ENCODE results near the gene TRIM62.

The TRIM62 gene

GRCh38 chr1:33153650-33154049 lies 28.2 kb downstream of the TRIM62 start:
- Histone ChIP-seq H4K8ac (ENCODE audit: low read length) (peak overlapping the region; percentile 72), H3K79me1 (replicated peaks; ENCODE audit: low read length, poor library complexity, severe bottlenecking) (peaks cover 15% of the 10 kb centered on the region), H3K23ac (ENCODE audit: low read length in 2 of 2) (no peak overlapping the region), H4K91ac (ENCODE audit: low read length) (peak overlapping the region; percentile 34), H3K4me3 (ENCODE audit: insufficient read depth in 1 of 2, low read depth in 1 of 2, low read length in 2 of 2) (no peak overlapping the region), H2BK12ac (ENCODE audit: low read length in 2 of 2) (no peak overlapping the region), H3K27me3 (ENCODE audit: control insufficient read depth in 1 of 2, insufficient read depth in 1 of 2, low read length in 2 of 2) (no peaks in the 10 kb centered on the region), H3K9me3 (ENCODE audit: control insufficient read depth, low read length) (no peaks in the 10 kb centered on the region), H2AK5ac (ENCODE audit: low read length, severe bottlenecking) (peak overlapping the region; percentile 38), H3K4me2 (ENCODE audit: low read length, poor library complexity, severe bottlenecking) (no peak overlapping the region), H3K4ac (ENCODE audit: low read depth in 1 of 2, low read length in 2 of 2) (peak overlapping the region in 1 of 2 experiments; percentile 24), H2BK120ac (ENCODE audit: low read depth, low read length) (no peak overlapping the region), H2BK15ac (ENCODE audit: low read depth, poor library complexity, severe bottlenecking) (no peak overlapping the region), H2BK5ac (ENCODE audit: low read depth, low read length, poor library complexity, severe bottlenecking) (no peak overlapping the region), H2AFZ (ENCODE audit: low read depth, low read length) (no peak overlapping the region), H3K9ac (ENCODE audit: low read length) (no peak overlapping the region), H3K4me1 (ENCODE audit: control insufficient read depth, insufficient read depth, low read depth, low read length) (peaks cover 44% of the 10 kb centered on the region), H3K36me3 (ENCODE audit: control insufficient read depth in 1 of 2, insufficient read depth in 2 of 2, low read depth in 1 of 2, low read length in 2 of 2) (peaks cover 12 to 79% of the 10 kb centered on the region in 2 experiments), H3K18ac (ENCODE audit: low read depth in 1 of 2, low read length in 2 of 2) (peak overlapping the region in 1 of 2 experiments; percentile 64), H3K14ac (ENCODE audit: low read length in 2 of 2) (no peak overlapping the region), H3K27ac (ENCODE audit: low read length, poor library complexity, severe bottlenecking) (peak overlapping the region; percentile 58)
- no peak for DNase-seq
- WGBS: 86% methylated on average over 2 of the region's 2 CpGs

GRCh38 chr1:33152685-33153432 lies 29.0 kb downstream of the TRIM62 start:
- Histone ChIP-seq H2BK15ac (ENCODE audit: low read depth, poor library complexity, severe bottlenecking) (no peak overlapping the region), H3K79me1 (replicated peaks; ENCODE audit: low read length, poor library complexity, severe bottlenecking) (peaks cover 16% of the 10 kb centered on the region), H2AK5ac (ENCODE audit: low read length, severe bottlenecking) (peak overlapping the region; percentile 46), H4K91ac (ENCODE audit: low read length) (no peak overlapping the region), H3K9ac (ENCODE audit: low read length) (no peak overlapping the region), H3K23ac (ENCODE audit: low read length in 2 of 2) (no peak overlapping the region), H3K9me3 (ENCODE audit: control insufficient read depth, low read length) (no peaks in the 10 kb centered on the region), H3K18ac (ENCODE audit: low read depth in 1 of 2, low read length in 2 of 2) (peak overlapping the region; percentile 31 to 49), H3K27me3 (ENCODE audit: control insufficient read depth in 1 of 2, insufficient read depth in 1 of 2, low read length in 2 of 2) (no peaks in the 10 kb centered on the region), H2BK5ac (ENCODE audit: low read depth, low read length, poor library complexity, severe bottlenecking) (no peak overlapping the region), H2BK12ac (ENCODE audit: low read length in 2 of 2) (no peak overlapping the region), H2BK120ac (ENCODE audit: low read depth, low read length) (no peak overlapping the region), H3K4me1 (ENCODE audit: control insufficient read depth, insufficient read depth, low read depth, low read length) (peaks cover 44% of the 10 kb centered on the region), H3K27ac (ENCODE audit: low read length, poor library complexity, severe bottlenecking) (peak overlapping the region; percentile 58), H3K36me3 (ENCODE audit: control insufficient read depth in 1 of 2, insufficient read depth in 2 of 2, low read depth in 1 of 2, low read length in 2 of 2) (peaks cover 4 to 75% of the 10 kb centered on the region in 2 experiments), H3K4me3 (ENCODE audit: insufficient read depth in 1 of 2, low read depth in 1 of 2, low read length in 2 of 2) (no peak overlapping the region), H2AFZ (ENCODE audit: low read depth, low read length) (no peak overlapping the region), H3K4me2 (ENCODE audit: low read length, poor library complexity, severe bottlenecking) (no peak overlapping the region), H4K8ac (ENCODE audit: low read length) (peak overlapping the region; percentile 9), H3K4ac (ENCODE audit: low read depth in 1 of 2, low read length in 2 of 2) (no peak overlapping the region), H3K14ac (ENCODE audit: low read length in 2 of 2) (peak overlapping the region in 1 of 2 experiments; percentile 61)
- peak; percentile 27 for DNase-seq
- 50% methylated on average over 2 of the region's 2 CpGs for WGBS

GRCh38 chr1:33151116-33151515 lies 30.7 kb downstream of the TRIM62 start:
- no peaks in the 10 kb centered on the region for H3K27me3 ChIP-seq (ENCODE audit: control insufficient read depth in 1 of 2, insufficient read depth in 1 of 2, low read length in 2 of 2)
- no peak overlapping the region for H2AFZ ChIP-seq (ENCODE audit: low read depth, low read length)
- no peak overlapping the region for H3K4me3 ChIP-seq (ENCODE audit: insufficient read depth in 1 of 2, low read depth in 1 of 2, low read length in 2 of 2)
- no peak overlapping the region for H4K8ac ChIP-seq (ENCODE audit: low read length)
- peaks cover 13 to 80% of the 10 kb centered on the region in 2 experiments for H3K36me3 ChIP-seq (ENCODE audit: control insufficient read depth in 1 of 2, insufficient read depth in 2 of 2, low read depth in 1 of 2, low read length in 2 of 2)
- no peak overlapping the region for H3K4me2 ChIP-seq (ENCODE audit: low read length, poor library complexity, severe bottlenecking)
- no peaks in the 10 kb centered on the region for H3K9me3 ChIP-seq (ENCODE audit: control insufficient read depth, low read length)
- no peak overlapping the region for H2BK15ac ChIP-seq (ENCODE audit: low read depth, poor library complexity, severe bottlenecking)
- no peak overlapping the region for H3K18ac ChIP-seq (ENCODE audit: low read depth in 1 of 2, low read length in 2 of 2)
- no peak overlapping the region for H3K14ac ChIP-seq (ENCODE audit: low read length in 2 of 2)
- peak overlapping the region; percentile 11 for H2BK5ac ChIP-seq (ENCODE audit: low read depth, low read length, poor library complexity, severe bottlenecking)
- H3K4me1 ChIP-seq (ENCODE audit: control insufficient read depth, insufficient read depth, low read depth, low read length): peaks cover 37% of the 10 kb centered on the region
- no peak for DNase-seq
- H4K91ac ChIP-seq (ENCODE audit: low read length): no peak overlapping the region
- no peak overlapping the region for H3K23ac ChIP-seq (ENCODE audit: low read length in 2 of 2)
- H3K9ac ChIP-seq (ENCODE audit: low read length): no peak overlapping the region
- H3K79me1 ChIP-seq (replicated peaks; ENCODE audit: low read length, poor library complexity, severe bottlenecking): peaks cover 24% of the 10 kb centered on the region
- peak overlapping the region in 1 of 2 experiments; percentile 22 for H2BK12ac ChIP-seq (ENCODE audit: low read length in 2 of 2)
- H2AK5ac ChIP-seq (ENCODE audit: low read length, severe bottlenecking): peak overlapping the region; percentile 62
- WGBS: 87% methylated on average over 7 of the region's 7 CpGs
- H3K27ac ChIP-seq (ENCODE audit: low read length, poor library complexity, severe bottlenecking): peak overlapping the region; percentile 1
- no peak overlapping the region for H3K4ac ChIP-seq (ENCODE audit: low read depth in 1 of 2, low read length in 2 of 2)
- H2BK120ac ChIP-seq (ENCODE audit: low read depth, low read length): no peak overlapping the region

DNA sequence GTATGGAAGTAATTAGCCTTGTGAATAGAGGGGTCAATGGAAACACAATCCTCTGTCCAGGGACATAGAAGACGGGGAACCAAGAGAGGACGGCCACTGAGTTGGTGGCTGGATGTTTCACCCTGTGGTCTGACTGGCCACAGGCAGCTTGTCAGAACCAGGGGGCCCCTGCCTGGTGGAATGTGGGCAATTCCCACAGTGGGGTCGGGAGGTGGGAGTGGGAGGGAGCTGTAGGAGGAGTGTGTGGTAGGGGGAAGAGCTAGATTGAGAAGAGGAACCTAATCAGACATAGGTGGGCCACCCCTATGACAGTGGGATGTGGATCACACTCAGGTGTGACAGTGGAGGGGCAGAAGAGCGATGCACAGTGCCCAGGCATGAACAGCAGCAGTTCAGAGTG lies 31.3 kb downstream of the TRIM62 start:
- no peak overlapping the region for H2BK5ac ChIP-seq (ENCODE audit: low read depth, low read length, poor library complexity, severe bottlenecking)
- H4K8ac ChIP-seq (ENCODE audit: low read length): no peak overlapping the region
- H2BK12ac ChIP-seq (ENCODE audit: low read length in 2 of 2): no peak overlapping the region
- H2BK120ac ChIP-seq (ENCODE audit: low read depth, low read length): no peak overlapping the region
- peak overlapping the region; percentile 0 for H3K27ac ChIP-seq (ENCODE audit: low read length, poor library complexity, severe bottlenecking)
- H2BK15ac ChIP-seq (ENCODE audit: low read depth, poor library complexity, severe bottlenecking): no peak overlapping the region
- H3K79me1 ChIP-seq (replicated peaks; ENCODE audit: low read length, poor library complexity, severe bottlenecking): peaks cover 28% of the 10 kb centered on the region
- 71% methylated on average over 4 of the region's 4 CpGs for WGBS
- H3K4me3 ChIP-seq (ENCODE audit: insufficient read depth in 1 of 2, low read depth in 1 of 2, low read length in 2 of 2): no peak overlapping the region
- no peak for DNase-seq
- H3K36me3 ChIP-seq (ENCODE audit: control insufficient read depth in 1 of 2, insufficient read depth in 2 of 2, low read depth in 1 of 2, low read length in 2 of 2): peaks cover 15 to 82% of the 10 kb centered on the region in 2 experiments
- H3K14ac ChIP-seq (ENCODE audit: low read length in 2 of 2): no peak overlapping the region
- no peaks in the 10 kb centered on the region for H3K9me3 ChIP-seq (ENCODE audit: control insufficient read depth, low read length)
- peak overlapping the region in 1 of 2 experiments; percentile 8 for H3K4ac ChIP-seq (ENCODE audit: low read depth in 1 of 2, low read length in 2 of 2)
- H3K4me1 ChIP-seq (ENCODE audit: control insufficient read depth, insufficient read depth, low read depth, low read length): peaks cover 35% of the 10 kb centered on the region
- H3K23ac ChIP-seq (ENCODE audit: low read length in 2 of 2): no peak overlapping the region
- H3K4me2 ChIP-seq (ENCODE audit: low read length, poor library complexity, severe bottlenecking): no peak overlapping the region
- no peak overlapping the region for H3K9ac ChIP-seq (ENCODE audit: low read length)
- no peak overlapping the region for H3K18ac ChIP-seq (ENCODE audit: low read depth in 1 of 2, low read length in 2 of 2)
- peak overlapping the region; percentile 62 for H2AK5ac ChIP-seq (ENCODE audit: low read length, severe bottlenecking)
- no peak overlapping the region for H2AFZ ChIP-seq (ENCODE audit: low read depth, low read length)
- H4K91ac ChIP-seq (ENCODE audit: low read length): peak overlapping the region; percentile 47
- no peaks in the 10 kb centered on the region for H3K27me3 ChIP-seq (ENCODE audit: control insufficient read depth in 1 of 2, insufficient read depth in 1 of 2, low read length in 2 of 2)
